ENCODE measurements around the gene CLCN7.

The CLCN7 gene

DNA sequence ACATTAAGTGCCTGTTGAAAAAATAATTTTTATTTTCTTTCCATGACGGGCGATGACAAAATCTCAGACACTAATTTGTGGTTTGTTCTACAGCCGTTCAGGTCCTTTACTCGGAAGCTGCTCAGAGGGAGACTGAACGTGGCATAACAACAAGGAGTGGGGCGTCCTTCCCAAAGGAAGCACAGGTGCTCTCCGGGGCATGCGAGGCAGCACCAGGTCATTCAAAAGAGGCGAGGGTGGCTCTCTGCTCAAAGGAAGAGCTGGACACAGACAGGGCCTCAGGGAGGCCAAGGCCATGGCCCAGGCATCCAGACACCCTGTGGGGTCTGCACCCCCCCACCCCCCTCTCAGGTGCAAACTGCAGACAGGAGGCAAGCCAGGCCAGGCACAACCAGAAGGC is 76.5 kb downstream of the CLCN7 start:
- no peaks in the 10 kb centered on the region for H3K27me3 Mint-ChIP-seq
- peaks cover 47% of the 10 kb centered on the region for H3K36me3 Mint-ChIP-seq (ENCODE audit: insufficient read depth)
- H3K4me1 Mint-ChIP-seq, result peaks cover 11% of the 10 kb centered on the region
- DNase-seq (ENCODE audit: low spot score in 2 of 2), result no peak
- no peak for ATAC-seq (replicated peaks; ENCODE audit: extremely low read depth, poor library complexity, severe bottlenecking)
- peak overlapping the region; percentile 44 for H3K27ac Mint-ChIP-seq (ENCODE audit: low read depth)
- H3K9me3 Mint-ChIP-seq, result no peaks in the 10 kb centered on the region
- H3K4me3 Mint-ChIP-seq, result no peak overlapping the region

GRCh38 chr16:1397779-1398178 is 77.0 kb downstream of the CLCN7 start:
- no peak overlapping the region for H3K27ac Mint-ChIP-seq (ENCODE audit: low read depth)
- DNase-seq (ENCODE audit: low spot score in 2 of 2) (no peak), ATAC-seq (replicated peaks; ENCODE audit: extremely low read depth, poor library complexity, severe bottlenecking) (no peak)
- no peaks in the 10 kb centered on the region for H3K9me3 Mint-ChIP-seq
- peaks cover 44% of the 10 kb centered on the region for H3K36me3 Mint-ChIP-seq (ENCODE audit: insufficient read depth)
- no peak overlapping the region for H3K4me3 Mint-ChIP-seq
- H3K27me3 Mint-ChIP-seq, result no peaks in the 10 kb centered on the region
- peaks cover 11% of the 10 kb centered on the region for H3K4me1 Mint-ChIP-seq

DNA sequence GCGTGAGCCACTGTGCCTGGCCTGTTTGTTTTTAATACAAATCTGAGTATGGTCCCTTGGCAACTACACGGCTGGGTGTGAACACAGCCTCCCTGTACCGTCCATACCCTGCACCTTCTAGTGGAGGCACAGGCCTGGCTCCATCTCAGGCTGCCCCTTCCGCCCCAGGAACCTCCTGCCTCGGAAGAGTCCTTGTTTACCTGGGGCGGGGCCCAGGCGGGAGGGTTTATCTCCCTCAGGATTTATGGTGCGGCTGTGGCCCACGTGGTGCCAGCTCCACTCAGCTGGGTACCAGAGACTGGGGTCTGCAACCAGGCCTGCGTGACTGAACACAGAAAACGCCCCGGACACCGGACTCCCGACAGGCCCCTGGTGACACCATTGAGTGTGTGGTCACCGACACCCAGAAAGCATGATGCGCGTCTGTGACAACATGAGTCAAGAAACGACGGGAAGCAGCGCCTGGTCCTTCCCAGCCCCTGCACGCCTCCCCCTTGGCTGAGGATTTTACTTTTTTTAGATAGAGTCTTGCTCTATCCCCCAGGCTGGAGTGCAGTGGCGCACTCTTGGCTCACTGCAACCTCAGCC is 79.3 kb downstream of the CLCN7 start:
- Mint-ChIP-seq H3K4me1 (no peaks in the 10 kb centered on the region), H3K27ac (ENCODE audit: low read depth) (no peak overlapping the region), H3K27me3 (no peaks in the 10 kb centered on the region), H3K36me3 (ENCODE audit: insufficient read depth) (peaks cover 40% of the 10 kb centered on the region), H3K4me3 (no peak overlapping the region), H3K9me3 (no peaks in the 10 kb centered on the region)
- ATAC-seq (replicated peaks; ENCODE audit: extremely low read depth, poor library complexity, severe bottlenecking), result no peak
- DNase-seq (ENCODE audit: low spot score in 2 of 2), result no peak
